COLO829 (cell line): ENCODE data around the gene GRAP.

Source experiments
- DNase-seq: peaks from one replicate; pipeline ENCODE4 v3.0.0; 2012; ENCODE audit warnings: low spot score

The GRAP gene

DNA sequence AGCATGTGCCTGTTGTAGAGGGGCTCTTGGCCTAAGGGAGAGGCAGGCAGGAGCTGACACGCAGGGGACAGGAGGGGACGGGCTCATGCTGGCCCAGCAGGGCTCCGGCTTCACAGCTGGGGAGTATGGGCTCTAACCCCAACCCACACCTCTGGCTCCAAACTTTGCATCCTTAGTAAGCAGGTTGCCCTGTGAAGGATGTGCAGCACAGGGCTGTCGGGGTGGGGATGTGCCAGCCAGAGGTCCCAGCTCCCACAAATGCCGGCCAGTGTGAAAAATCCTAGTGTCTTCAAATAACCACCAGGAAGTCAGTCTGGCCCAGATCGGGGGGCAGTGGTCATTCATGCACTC lies 28.2 kb downstream of the GRAP start:
- no peak for DNase-seq

DNA sequence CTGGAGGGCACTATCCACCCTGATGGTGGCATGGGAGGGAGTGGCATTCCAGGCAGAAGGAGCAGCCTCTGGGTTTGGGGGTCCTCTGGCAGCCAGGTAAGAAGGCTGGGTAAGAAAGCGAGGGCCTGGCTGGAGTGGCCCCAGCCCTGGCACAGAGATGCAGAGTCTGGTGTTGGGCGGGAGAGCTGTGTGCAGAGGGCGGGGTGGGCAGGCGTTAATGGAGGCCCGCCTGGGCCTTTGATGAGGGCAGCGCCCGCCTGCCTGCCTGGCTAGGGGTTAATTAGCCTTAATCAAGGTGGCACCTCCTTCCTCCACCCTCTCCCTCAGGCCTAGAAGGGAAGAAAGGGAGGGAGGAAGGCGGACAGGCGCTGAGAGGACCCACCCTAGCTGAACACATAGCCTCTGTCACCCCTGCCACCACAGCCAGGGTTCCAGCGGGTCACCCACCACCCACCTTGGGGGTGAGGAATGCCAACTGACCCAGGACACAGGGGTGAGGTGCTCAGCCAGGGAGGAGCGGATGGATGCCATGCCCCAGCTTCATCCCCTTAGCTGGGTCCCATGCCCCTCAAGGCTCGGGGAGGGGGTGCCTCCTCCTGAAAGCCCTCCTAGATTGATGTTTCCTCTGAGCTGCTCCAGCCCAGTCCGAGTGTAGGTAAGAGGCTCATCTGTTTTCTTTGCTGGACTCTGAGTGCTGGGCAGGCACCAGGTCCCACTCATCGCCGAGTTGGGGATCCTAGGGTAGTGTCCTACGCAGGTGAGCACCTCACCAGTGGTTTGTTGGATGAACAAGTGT lies 28.8 kb downstream of the GRAP start:
- no peak for DNase-seq

DNA sequence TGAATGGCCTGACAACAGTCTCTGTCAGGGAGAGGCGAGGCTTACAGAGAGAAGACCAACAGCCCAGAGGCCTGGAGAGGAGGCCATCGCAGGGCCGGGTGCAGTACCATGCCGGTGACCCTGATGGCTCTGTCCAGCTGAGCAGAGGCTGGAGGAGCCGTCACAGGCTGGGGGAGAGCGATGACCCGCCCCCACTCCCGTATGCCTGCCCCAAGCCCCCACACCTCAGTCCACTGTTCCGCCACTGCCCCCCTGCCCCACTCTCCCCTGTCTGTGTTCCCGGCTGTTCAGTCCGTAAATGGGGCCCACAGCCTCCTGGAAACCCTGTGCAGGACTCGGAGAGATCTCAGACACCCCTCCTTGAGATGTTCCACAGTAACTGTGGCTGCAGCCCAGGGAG lies 29.4 kb downstream of the GRAP start:
- no peak for DNase-seq

DNA sequence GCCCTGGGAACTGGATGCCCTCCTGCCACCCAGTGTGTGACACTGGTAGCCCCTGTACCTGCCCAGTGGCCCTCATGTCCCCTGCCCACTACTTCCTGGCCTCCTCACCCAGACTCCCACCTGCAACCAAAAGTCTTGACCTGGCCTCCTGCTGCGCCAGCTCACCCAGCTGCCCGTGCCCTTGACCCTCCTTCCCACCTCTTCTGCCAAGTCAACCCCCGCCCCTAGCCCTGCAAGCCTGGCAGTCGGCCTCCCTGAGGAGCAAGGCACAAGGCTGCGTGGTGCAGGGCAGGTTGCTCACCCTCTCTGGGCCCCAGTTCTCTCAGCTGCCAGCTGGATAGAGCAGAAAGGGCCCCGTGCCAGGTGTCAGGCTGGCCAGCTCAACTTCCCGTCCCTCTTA lies 29.9 kb downstream of the GRAP start:
- no peak for DNase-seq

DNA sequence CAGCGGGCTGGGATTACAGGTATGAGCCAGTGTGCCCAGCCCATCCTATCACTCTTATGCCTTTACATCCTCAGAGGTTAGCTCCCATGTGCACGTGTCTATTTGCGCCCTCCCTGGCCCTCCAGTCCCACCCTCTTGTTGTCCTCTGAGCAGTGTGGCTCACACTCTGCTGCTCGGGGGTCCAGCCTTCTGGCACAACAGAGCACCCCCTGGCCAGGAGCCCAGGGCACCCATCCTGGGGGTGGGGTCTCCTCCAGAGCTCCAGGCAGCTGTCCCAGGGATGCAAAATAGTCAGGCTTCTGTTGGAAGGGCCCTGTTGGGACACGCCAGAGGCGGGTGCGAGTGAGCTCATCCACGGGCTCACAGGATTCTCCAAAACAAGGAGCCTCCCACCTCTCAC lies 30.5 kb downstream of the GRAP start:
- DNase-seq = no peak

DNA sequence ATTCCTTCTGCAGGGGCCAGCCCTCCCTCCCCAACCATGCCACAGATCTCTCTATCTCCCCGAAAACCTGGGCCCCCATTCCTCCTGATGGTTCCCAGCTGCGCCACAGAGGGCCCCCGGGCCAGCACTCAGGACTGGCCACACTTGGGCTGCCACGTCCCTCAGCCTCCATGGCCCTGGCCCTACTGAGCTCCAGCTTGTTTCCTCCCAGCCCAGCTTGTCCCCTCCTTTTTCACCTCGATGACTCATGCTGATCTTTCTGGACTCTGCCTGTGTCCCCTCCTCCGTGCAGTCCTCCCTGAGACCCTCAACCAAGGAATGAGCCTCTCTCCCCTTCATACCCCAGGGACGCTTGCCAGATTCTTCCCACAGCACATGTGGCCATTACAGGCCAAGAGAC lies 31.3 kb downstream of the GRAP start:
- no peak for DNase-seq

DNA sequence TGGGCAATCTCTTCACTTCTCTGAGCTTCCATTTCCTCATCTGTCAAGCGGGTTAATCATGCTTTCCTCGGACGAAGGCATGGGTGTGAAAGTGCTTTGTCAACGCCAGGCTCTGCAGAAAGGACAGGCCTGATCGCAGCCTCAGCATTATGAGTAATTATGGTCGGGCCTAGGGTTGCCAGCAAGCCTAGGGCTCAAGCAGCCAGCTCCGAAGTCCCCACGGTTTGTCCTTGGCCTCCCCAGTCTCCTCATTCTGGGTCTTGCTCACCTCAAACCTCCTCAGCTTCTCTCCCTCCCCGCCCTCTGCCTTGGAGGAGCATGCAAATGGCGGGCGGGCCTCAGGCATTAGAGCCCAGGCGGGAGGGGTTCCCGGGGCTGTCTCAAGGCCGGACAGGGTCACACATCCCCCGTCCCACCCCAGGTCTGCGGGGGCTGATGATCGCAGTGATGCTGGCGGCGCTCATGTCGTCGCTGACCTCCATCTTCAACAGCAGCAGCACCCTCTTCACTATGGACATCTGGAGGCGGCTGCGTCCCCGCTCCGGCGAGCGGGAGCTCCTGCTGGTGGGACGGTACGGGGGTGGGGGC lies 32.0 kb downstream of the GRAP start:
- DNase-seq = no peak

DNA sequence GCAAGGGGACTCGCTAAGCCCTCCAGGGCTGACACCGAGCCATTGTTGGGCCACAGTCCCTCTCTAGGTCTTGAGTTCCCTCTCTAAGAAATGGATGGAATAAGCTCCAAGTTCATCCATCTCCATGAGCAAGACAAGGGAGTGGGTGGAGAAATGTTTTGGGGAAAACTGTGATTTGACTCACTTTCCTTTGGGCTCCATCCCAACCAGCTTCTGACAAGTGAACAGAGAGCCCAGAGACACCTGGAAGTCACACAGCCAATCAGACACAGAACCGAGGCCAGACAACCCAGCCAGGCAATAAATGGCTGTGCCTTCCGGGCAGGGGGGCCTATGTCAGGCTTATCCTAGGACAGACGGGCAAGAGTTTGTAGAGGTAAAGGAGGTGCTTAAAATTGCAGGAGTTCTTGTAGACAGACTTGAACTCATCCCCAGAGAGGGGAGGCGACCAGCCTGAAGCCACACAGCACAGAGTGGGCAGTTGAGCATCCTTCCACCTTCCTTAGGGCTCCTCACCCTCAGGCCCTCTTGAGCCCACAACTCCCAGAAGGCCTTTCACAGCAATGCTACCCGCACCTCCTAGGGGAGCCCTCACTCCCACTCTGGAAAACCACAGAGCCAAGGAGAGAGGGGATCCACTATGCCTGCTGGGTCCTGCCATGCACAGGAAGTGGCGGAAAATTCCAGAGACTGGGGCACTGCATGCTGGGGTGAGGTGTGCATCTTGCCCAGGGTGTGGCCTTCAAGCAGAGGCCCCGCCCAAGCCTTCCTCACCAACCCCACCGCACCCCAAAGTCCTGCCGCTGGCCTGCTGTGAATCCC lies 32.7 kb downstream of the GRAP start:
- DNase-seq = no peak

DNA sequence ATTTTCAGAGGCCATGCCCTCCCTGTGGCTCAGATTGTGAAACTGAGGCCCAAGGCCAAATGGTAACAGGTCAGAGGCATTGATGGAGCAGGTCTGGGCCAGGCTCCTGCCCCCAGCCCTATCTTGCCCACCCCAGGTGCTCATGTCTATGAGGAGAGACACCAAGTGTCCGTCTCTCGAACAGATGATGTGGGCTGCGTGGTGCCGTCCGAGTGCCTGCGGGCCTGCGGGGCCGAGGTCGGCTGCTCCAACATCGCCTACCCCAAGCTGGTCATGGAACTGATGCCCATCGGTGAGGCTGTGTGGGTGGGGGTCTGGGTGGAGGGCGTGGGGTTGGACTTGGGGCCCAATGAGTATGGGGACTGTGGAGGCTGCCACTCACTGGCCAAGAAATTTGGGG lies 33.5 kb downstream of the GRAP start:
- no peak for DNase-seq

DNA sequence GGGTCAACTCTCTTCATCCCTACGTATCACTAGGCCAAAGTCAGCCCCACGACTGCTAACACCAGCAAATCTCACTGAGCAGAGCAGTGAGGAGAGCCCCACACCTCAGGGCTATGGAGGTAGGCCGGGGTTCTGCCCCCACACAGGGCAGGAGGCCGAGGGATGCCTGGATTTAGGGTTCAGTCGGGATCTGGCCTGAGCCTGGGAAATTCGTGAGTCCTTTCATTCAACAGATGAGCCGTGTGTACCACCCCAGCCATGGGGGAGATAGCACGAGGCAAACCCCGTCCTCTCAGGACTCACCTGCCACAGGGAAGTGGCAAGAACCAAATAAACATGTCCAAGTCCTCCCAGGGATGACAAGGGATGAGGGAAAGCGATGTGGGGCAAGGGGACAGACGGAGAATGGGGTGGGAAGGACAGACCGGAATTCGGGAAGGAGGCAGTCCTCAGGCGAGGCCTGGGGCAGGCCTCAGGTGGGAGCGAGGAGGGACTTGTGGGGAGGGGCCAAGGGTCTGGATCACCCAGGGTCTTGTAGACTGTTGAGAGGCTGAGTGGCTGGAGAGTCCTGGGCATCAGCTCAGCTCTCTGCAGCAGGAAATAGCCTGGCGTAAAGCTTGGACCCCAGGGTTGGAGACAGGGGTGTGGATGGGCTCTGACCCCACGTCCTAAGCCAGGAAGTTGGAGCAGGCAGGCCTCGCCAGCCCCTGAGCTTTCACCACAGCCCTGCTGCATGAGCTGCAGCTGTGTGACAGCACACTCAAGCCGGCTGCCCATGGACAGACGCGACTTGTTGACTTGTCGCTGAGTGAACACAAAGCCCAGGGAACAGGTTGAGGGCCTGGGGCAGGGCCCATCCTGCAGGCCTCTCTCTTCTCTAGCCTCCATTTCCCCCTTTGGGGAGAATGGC lies 34.3 kb downstream of the GRAP start:
- DNase-seq = no peak

DNA sequence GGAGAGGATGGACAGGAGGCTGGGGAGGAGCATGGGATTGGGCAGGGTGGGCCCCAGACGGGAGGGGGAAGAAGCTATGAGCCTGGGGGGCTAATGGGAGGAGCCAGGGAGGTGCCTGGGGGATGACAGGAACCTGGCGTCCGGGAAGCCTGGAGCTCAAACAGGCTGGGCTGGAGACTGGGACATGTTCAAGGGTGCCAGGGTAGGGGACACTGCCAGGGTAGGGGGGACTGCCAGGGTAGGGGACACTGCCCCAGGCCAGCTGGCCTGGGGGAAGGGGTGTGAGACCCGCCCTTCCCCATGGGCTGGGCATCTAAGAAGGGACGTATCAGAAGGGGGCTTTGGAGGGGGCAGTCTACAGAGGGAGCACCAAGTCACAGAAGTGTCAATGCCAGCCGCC lies 35.2 kb downstream of the GRAP start:
- DNase-seq = no peak

DNA sequence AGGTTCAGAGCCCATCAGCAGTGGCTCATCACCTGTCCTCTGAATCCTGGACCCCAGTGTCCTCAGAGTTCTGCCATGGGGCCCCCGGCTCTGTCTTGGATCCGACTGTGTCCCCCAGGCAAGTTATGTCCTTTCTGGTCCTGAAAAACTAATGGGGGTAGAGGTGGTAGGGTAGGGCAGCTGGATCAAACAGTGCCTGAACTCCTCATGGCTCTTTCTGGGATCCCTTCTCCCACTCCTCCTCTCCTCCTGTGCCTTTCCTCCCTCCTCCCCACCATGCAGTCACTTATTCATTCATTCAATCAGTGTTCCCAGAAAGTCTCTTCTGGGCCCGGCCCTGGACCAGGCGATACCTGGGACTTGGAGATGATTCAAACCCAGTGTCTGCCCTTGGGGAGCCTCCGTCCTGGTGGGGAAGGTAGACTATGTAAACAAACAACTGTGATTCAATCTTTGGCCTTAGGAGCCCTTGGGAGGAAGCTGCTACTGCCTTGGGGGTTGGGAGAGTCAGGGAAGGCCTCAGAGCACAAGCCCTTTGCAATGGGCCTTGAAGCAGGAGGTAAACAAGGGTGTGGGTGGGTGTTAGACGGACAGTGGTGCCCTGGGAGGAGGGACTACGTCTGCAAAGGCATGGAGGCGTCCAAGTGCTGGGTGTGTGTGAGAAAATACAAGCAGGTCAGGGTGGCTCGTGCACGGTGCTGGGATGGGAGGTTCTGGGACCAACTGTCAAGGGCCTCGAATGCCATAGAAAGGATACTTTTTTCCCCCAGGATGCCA lies 35.8 kb downstream of the GRAP start:
- no peak for DNase-seq

DNA sequence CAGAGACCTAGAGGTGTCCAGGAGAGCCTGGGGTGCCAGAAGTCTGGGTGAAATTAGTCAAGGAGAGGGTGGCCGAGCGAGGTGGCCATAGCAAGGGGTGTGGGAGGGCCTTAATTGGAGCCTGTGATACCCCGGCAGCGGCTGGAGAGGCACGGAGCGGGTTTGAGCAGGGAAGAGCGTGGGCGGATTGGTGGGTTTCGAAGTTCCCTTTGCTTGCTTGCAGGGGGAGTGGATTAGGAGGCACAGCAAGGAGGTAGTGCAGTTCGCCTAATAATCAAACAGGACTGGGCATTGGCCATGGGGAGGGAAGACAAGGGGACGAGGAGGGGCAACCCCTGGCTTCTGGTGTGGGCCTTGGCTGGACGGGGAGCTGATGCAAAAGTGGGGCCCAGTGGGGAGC lies 36.8 kb downstream of the GRAP start:
- DNase-seq = no peak

DNA sequence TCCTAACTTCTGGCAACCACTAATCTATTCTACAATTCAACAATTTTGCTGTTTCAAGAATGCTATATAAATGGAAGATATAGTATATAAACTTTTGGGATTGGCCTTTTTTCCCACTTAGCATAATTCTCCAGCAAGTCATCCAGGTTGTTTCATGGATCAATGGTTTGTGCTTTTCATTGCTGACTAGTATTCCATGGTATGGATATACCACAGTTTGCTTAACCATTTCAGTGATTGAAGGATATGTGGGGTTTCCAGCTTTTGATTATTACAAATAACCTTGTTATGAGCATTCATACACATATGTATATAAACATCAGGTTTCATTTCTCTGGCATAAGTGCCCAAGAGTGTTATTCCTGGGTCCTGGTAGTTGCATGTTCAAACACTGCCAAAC lies 40.1 kb downstream of the GRAP start:
- no peak for DNase-seq

DNA sequence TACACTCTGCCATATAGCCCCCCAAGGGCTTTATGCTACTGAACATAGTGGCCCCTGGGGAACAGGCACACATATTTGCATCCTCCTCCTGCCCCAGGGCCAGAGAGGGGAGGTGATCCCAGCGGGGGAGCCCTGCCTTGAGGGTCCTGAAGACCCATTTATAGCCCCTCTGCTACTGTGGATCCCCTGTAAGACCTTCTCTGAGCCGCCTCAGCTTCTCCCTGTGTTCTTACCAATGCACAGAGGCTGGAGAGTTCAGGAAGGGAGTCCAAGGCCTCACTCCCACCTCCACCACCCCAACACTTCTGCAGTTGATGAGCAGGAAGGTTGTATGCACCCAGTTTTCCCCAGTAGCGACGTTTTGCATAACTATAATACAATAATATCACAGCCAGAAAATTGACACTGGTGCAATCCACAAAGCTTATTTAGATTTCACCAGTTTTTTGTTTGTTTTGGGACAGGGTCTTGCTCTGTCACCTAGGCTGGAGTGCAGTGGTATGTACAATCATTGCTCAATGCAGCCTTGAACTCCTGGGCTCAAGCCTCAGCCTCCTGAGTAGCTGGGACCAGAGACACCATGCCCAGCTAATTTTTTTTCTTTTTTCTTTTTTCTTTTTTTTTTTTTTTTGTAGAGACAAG lies 40.8 kb downstream of the GRAP start:
- no peak for DNase-seq

DNA sequence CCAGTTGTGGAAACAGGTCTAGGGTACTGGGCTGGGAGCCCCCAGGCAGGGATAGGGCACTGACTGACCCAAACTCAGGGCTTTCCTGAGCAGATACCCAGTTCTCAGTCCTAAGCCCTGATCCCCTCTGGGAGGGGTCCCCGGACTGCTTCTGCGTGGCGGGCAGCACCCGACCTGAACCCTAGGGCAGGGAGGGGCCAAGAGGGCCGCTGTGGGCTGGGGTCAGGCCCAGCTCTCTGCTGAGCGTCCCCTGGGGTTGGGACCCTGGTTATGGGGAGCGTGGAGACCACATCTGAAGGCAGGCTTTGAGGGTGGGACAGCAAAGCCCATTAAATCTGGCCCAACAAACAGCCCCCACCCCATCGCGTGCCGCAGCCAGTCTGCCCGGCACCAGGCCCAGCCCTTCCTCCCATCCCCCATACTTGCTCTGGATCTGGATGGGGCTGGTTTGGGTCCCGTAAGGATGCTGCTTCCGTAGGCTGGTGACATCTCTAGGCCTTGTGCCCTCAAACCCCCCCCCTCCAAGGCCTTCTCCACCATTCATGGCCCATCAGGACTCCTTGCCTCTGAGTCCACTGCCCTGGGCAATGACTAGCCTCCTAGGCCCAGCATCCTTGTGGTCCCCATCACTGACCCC lies 41.5 kb downstream of the GRAP start:
- no peak for DNase-seq

DNA sequence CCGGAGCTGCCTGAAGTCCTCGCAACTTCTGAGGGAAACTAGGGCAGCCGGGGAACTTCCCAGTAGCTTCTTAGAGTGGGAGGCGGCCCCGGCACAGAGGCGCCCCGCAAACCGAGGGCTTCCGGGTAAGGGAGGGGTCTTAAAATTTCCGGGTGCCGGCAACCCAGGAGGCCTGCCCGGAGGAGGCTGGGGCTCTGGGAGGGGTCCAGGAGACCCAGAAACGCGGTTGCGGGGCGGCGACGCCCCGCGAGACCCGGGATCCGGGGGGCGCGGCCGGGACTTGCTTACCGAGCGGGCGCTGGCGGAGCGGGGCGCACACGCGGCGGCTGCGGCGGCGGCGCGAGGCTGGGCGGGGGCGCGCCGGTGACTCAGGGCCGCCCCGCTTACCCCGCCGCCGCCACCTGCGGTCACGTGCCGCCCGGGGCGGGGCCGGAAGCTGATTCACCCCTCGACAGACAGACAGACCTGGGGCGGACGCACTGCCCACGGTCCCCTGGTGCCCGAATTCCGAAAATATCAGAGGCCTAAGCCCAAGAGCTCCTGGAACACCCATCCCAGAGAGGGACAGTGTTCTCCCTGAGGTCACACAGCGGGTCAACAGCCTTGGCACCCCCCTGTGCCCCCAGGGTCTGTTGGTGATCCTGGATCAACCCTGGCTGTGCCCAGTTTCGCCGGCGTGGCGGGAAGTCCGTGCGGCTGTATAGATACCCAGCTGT lies 42.2 kb downstream of the GRAP start, which contains the start of gene FAM83G:
TSS of gene FAM83G (minus strand) at position 344 of the 716 bp plus-strand sequence. CDS start 723 bp downstream, outside the sequence.
- no peak for DNase-seq

DNA sequence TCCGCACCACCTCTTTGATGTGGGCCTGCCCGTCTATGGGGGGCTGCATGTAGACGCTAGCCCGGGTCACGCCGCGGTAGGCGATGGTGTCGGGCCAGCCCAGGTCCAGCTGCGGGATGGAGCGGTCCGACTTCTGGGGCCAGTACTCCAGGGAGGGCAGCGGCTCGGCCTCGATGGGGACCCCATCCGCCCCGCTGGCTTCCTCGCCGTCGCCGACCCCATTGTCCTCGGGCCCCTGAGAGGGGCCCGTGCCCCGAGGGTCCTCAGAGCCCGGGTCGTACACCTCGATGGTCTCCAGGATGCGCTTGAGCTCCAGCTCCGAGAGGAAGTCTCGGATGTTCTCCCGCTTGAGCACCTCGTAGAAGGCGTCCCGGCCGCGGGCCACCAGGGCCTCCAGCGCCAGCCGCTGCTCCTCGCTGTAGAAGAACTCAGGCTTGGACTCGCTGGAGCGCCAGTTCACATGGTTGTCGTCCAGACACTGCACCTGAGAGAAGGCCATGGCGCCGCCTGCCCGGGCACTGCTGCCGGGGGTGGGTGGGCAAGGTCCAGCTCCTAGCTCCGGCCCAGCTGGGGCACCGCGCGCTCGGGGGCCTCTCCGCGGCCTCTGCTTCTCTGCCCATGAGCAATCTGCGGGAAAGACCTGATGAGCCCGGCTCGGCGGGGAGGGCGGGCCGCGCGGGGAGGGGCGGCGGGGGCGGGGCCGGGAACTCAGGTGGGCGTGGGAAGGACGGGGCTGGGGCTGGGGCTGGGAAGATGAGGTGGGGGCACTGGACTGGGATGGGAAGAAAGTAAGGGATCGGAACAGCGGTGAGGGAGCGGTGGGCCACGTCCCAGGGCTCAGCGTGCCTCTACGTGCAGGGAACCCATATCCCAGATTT lies 43.0 kb downstream of the GRAP start:
- no peak for DNase-seq
